Esophagus squamous epithelium (tissue), 5 donors: Measurements from ENCODE around the gene DCAF6. TPM values are rescaled to one million over a fixed set of nuclear protein-coding genes. Genes with fewer than 3 reads are reported as not detected.

Source experiments
- DNase-seq: peaks from one replicate; lab custom pipeline; 2025; lab: John Stamatoyannopoulos, UW
- H3K27ac ChIP-seq, 4 donors: fragments of 200-600 bp; sonication (generic); one replicate each; pipeline ENCODE4 v1.5.1; 2016 to 2019; ENCODE audit warnings: mild to moderate bottlenecking in 1 of 4
- H3K27me3 ChIP-seq, 4 donors: fragments of 200-600 bp; sonication (generic); 1 replicate in 3 of 4; 2 replicates in 1 of 4; pipeline versions ENCODE4 v1.5.1 to v1.6.0; 2017 to 2021; ENCODE audit warnings: antibody characterized with exemption in 1 of 4
- H3K36me3 ChIP-seq, 3 donors: fragments of 200-600 bp; sonication (generic); one replicate each; pipeline ENCODE4 v1.5.1; 2016 to 2019
- H3K4me1 ChIP-seq, 3 donors: fragments of 200-600 bp; sonication (generic); one replicate each; pipeline ENCODE4 v1.5.1; 2017 to 2019
- H3K4me3 ChIP-seq, 4 donors: fragments of 200-600 bp; sonication (generic); 1 replicate in 3 of 4; 2 replicates in 1 of 4; pipeline ENCODE4 v1.5.1; 2016 to 2019; ENCODE audit warnings: mild to moderate bottlenecking in 2 of 4, moderate library complexity in 1 of 4
- H3K9me3 ChIP-seq, 3 donors: fragments of 200-600 bp; sonication (generic); one replicate each; pipeline ENCODE4 v1.5.1; 2016 to 2019
- POLR2A ChIP-seq, 4 donors: fragments of 450-650 bp; IDR thresholded peaks; one replicate each; pipeline ENCODE4 v1.6.1; 2017; ENCODE audit warnings: antibody characterized with exemption in 4 of 4, mild to moderate bottlenecking in 4 of 4, moderate library complexity in 3 of 4
- WGBS, 2 donors: methylation state at CpG; one replicate each; pipeline ENCODE4 v1.1.5; 2018; 5-methylcytosine and 5-hydroxymethylcytosine counted together
- intact Hi-C: fragments of 100-400 bp; cut with DNase I; formaldehyde crosslinking; loops from one replicate; pipeline ENCODE4 v1.15.0; 2022
- total RNA-seq, 4 donors: library from RNA; depleted of rRNA; stranded (reverse); fragments of >200 nt; gene quantifications; one replicate each; pipeline ENCODE4 v1.1.0, GENCODE V29; 2016
- TF ChIP-seq, protein P1 (sequence below), 6 experiments: fragments of 450-650 bp in 4 of 6; fragments of 200-600 bp in 2 of 6; sonication (generic) in 2 of 6; IDR thresholded peaks; one replicate each; pipeline ENCODE4 v1.5.1; 2016 to 2019; ENCODE audit warnings: antibody characterized with exemption in 6 of 6, mild to moderate bottlenecking in 4 of 6, moderate library complexity in 4 of 6
- donor health status: DM: yes; HTN: yes; CAD: no.

The DCAF6 gene
- total RNA-seq, 4 donors from 2014 or later: 20.1 to 65.8 (median 44.5) TPM

DNA sequence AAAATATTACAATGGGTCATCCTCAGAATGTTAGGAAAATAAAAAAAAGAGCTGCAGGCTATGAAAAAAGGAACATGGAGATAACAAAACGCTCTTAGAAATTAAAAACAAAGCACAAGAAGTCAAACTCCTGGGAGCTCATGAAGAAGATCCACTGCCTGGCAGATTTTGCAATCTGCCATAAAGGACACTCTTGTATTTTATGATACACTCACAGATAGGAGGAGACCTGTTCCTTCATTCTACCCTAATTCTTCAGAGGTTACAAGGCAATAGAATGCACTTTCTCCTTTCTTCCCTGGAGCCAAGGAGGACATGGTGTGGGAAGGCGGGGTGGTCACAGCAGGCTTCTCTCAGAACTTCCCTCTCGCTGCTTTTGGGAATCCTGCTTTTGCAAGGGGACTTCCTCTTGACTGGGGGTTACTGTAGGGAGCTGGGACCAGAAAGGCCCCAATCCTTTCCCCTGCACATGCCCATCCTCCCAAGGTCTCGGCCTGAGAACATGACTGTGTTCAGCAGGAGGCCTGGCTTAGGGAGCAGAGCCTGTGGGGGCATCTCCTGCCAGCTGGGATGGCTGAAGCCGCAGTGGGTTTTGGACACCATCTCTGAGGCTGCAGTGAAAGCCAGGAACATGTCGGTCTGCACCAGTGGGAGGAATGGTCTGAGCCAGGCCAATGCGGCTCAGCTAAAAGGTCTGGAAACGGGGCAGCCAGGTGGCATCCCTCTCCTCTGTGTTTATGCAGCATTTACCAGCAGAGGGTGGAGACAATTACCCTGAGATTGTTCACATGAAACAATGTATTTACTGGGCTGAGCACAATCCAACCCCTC is 155.5 kb downstream of the DCAF6 start:
- no peaks in the 10 kb centered on the region for H3K9me3 ChIP-seq
- no peak for DNase-seq

DNA sequence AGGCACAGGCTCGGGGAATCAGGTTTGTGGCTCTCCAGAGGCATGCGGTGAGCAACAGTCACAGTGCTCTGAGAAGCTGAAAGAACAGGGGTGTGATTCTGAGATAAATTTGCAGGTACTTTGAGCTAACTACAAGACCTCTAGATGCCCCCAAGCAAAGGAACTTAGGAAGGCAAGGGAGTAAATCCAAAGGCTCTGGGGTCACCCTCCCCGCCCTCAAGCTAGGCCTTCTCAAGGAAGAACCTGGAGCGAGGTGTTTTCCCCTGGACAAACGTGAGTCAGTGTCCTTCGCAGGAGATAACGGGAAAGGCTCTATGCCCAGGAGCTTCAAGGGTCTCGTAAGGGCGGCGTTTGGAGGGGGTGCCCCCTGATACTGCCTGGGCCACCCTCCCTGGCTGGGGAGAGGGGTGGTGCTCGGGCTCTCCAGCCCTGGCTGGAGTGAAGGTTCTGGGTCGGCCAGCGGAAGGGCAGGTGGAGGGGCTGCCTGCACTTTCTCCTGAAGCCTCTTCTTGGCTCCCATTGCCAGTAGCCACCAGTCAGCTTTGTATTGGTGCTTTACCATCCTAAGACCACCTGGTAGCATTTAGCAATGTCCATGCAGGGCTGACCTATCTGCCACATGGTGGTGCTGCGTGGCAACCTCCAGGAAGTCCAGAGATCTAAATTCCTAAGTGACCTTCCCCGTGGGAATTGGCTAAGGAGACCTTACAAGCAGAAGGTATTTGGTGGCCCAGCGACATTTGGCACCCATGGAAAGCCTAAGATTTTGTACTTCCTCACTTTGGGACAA is 156.3 kb downstream of the DCAF6 start:
- intact Hi-C loops: no loop called here
- H3K36me3 ChIP-seq: peaks cover 0 to 41% (median 6%) of the 10 kb centered on the region in 3 donors
- H3K27ac ChIP-seq: no peak overlapping the region
- H3K4me1 ChIP-seq: peaks cover 0 to 30% (median 0%) of the 10 kb centered on the region in 3 donors
- no peak overlapping the region for H3K4me3 ChIP-seq
- no peaks in the 10 kb centered on the region for H3K9me3 ChIP-seq
- DNase-seq: no peak
- 74 to 80% methylated on average over 7 to 12 of the region's 16 CpGs for WGBS, 2 donors
- no peak for TF ChIP-seq POLR2A (IDR thresholded peaks at IDR 0.05)
- TF ChIP-seq, protein P1, sequence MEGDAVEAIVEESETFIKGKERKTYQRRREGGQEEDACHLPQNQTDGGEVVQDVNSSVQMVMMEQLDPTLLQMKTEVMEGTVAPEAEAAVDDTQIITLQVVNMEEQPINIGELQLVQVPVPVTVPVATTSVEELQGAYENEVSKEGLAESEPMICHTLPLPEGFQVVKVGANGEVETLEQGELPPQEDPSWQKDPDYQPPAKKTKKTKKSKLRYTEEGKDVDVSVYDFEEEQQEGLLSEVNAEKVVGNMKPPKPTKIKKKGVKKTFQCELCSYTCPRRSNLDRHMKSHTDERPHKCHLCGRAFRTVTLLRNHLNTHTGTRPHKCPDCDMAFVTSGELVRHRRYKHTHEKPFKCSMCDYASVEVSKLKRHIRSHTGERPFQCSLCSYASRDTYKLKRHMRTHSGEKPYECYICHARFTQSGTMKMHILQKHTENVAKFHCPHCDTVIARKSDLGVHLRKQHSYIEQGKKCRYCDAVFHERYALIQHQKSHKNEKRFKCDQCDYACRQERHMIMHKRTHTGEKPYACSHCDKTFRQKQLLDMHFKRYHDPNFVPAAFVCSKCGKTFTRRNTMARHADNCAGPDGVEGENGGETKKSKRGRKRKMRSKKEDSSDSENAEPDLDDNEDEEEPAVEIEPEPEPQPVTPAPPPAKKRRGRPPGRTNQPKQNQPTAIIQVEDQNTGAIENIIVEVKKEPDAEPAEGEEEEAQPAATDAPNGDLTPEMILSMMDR (IDR thresholded peaks at IDR 0.05): peak in 1 of 6 experiments; percentile 14
- no peaks in the 10 kb centered on the region for H3K27me3 ChIP-seq

More for the DNA sequence above, 155.5 kb downstream of the DCAF6 start:
- Histone ChIP-seq H3K27me3 (no peaks in the 10 kb centered on the region), H3K4me3 (no peak overlapping the region), H3K4me1 (peaks cover 0 to 27% (median 0%) of the 10 kb centered on the region in 3 donors), H3K36me3 (peaks cover 0 to 41% (median 6%) of the 10 kb centered on the region in 3 donors), H3K27ac (peak overlapping the region in 1 of 4 donors; percentile 25)
- no peak for TF ChIP-seq POLR2A (IDR thresholded peaks at IDR 0.05)
- intact Hi-C loops: no loop called here
- 63 to 69% methylated on average over 3 to 4 of the region's 8 CpGs for WGBS, 2 donors

DNA sequence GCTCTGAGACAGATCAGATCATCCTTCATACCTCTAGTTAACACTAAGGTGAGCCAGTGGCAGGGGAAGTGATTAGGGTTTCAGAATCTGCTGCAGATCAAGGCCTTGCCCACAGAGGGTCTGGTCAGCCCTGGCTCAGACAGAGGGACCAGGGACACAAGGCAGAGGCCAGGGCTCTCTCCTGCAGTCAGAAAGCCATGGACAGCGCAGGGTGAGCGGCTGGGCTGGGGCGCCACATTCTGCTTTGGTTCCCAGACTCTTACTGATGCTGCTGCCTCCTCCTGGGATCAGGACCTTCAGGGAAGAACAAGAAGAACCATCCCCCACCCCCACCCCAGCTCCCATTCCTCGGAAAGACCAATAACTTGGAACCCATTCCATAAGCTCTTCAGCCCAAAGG is 157.1 kb downstream of the DCAF6 start:
- intact Hi-C loops: no loop called here
- no CpG with 5 or more reads among the region's 4 CpGs for WGBS, 2 donors
- no peak for DNase-seq

DNA sequence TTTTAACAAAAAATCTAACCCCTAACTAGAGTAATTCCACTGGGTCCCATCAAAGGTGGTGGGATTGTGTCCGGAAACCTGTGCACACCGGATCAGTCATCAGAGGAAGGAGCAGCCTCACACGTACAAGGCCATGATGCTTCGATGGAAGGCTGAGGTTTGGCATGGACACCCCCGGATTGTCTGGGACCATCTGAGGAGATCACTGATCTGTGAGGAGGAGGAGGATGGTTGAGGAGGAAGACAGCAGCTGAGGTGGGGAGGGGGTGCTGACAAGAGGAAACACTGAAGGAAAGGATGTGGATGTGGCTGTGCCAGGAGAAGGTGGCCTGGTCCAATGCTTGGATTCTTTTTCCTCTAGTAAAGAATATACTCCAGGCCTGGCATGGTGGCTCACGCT is 159.0 kb downstream of the DCAF6 start:
- WGBS, 2 donors: 96 to 97% methylated on average over 6 of the region's 6 CpGs
- Histone ChIP-seq H3K36me3 (peaks cover 0 to 54% (median 6%) of the 10 kb centered on the region in 3 donors), H3K4me3 (no peak overlapping the region), H3K27ac (no peak overlapping the region), H3K9me3 (no peaks in the 10 kb centered on the region), H3K4me1 (peaks cover 0 to 30% (median 0%) of the 10 kb centered on the region in 3 donors), H3K27me3 (no peaks in the 10 kb centered on the region)
- no peak for TF ChIP-seq POLR2A (IDR thresholded peaks at IDR 0.05)
- TF ChIP-seq, protein P1 (IDR thresholded peaks at IDR 0.05): no peak
- DNase-seq: no peak
- intact Hi-C loops: loop anchor here (5.0 kb wide), 1 partner anchor 52 kb away; no protein-coding TSS in a partner anchor

More for the DNA sequence above, 157.1 kb downstream of the DCAF6 start:
- Histone ChIP-seq H3K9me3 (no peaks in the 10 kb centered on the region), H3K27me3 (no peaks in the 10 kb centered on the region), H3K36me3 (peaks cover 0 to 50% (median 6%) of the 10 kb centered on the region in 3 donors), H3K4me3 (no peak overlapping the region), H3K4me1 (peaks cover 0 to 38% (median 0%) of the 10 kb centered on the region in 3 donors), H3K27ac (no peak overlapping the region)
- TF ChIP-seq POLR2A (IDR thresholded peaks at IDR 0.05): no peak
- TF ChIP-seq, protein P1 (IDR thresholded peaks at IDR 0.05): no peak

DNA sequence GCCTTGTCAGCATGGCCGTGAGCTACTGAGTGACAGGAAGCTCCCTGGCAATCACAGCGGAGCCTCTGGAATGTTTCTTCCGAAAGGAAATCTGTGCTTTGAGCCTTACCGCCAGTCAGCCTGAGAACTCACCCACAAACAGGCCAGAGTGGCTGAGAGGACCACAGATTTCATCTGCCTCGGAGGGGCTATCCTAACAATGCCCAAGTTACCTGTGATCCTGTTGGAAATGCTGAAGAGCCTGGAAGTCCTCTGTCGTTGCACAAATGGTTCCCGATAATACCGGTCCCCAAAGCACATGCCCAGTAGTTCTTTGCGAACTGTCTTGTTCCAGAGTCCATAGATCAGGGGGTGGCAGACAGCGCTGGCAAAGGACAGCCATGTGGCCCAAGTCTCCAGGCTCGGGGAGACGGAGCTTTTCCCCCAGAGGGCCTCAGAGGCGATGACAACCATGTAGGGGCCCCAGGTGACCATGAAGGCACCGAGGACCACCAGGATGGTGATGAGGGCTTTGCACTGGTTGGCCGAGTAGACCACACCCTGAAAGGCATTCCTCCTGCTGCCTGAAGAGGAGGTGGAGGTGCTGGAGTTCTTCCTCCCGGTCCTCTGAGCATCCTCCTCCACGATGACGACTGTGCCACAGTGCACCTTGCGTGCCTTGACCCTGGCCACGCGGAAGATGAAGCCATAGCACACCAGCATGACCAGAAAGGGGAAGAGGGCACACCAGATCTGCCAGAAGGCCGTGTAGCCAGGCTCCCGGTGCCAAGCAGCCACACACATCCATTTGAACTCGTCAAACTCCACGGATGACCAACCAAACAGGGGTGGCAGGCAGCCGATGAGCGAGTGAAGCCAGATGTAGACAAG is 160.0 kb downstream of the DCAF6 start:
- 93 to 94% methylated on average over 13 to 20 of the region's 27 CpGs for WGBS, 2 donors
- peaks cover 0 to 30% (median 0%) of the 10 kb centered on the region in 3 donors for H3K4me1 ChIP-seq
- DNase-seq: no peak
- peaks cover 0 to 52% (median 6%) of the 10 kb centered on the region in 3 donors for H3K36me3 ChIP-seq
- intact Hi-C loops: loop anchor here (5.0 kb wide), 1 partner anchor 51 kb away; no protein-coding TSS in a partner anchor
- no peaks in the 10 kb centered on the region for H3K9me3 ChIP-seq
- H3K4me3 ChIP-seq: no peak overlapping the region
- TF ChIP-seq, protein P1 (IDR thresholded peaks at IDR 0.05): no peak
- no peak for TF ChIP-seq POLR2A (IDR thresholded peaks at IDR 0.05)
- no peaks in the 10 kb centered on the region for H3K27me3 ChIP-seq
- no peak overlapping the region for H3K27ac ChIP-seq
